Stimulated activated CD4-positive, alpha-beta T cell treated with anti-CD3 and anti-CD28 coated beads, Interleukin-1b, Interleukin-23, amount 100 ng/mL, for 24 hours (primary cell): ENCODE results near the gene CXCR5.

Source experiments
- DNase-seq, 4 experiments: peaks; one replicate each; pipeline ENCODE4 v3.0.0-alpha.2; 2020; ENCODE audit warnings: low read depth in 4 of 4, low spot score in 1 of 4

CXCR5 gene

GRCh38 chr11:118912742-118913410, 29.2 kb downstream of the CXCR5 start:
- no peak for DNase-seq

- DNase-seq, result no peak
Measured at GRCh38 chr11:118913411-118914125, 29.9 kb downstream of the CXCR5 start.

GRCh38 chr11:118914178-118914918, 30.7 kb downstream of the CXCR5 start:
- peak in 1 of 4 experiments; percentile 67 for DNase-seq

DNA sequence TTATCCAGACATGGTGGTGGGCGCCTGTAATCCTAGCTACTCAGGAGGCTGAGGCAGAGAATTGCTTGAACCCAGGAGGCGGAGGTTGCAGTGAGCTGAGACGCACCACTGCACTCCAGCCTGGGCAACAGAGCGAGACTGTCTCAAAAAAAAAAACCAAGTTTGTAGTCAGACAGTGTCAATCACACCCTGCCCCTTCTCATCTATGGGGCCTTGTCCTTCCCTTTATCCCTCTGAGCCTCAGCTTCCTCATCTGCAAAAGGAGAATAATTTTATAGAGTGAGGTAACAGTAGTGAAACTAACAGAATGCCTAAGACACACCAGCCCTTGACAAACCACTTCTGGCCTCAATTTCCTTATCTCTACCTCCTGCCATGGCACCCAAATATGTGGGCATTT, 31.3 kb downstream of the CXCR5 start:
- no peak for DNase-seq

- no peak for DNase-seq
Measured at GRCh38 chr11:118915396-118915795, 31.7 kb downstream of the CXCR5 start.

DNA sequence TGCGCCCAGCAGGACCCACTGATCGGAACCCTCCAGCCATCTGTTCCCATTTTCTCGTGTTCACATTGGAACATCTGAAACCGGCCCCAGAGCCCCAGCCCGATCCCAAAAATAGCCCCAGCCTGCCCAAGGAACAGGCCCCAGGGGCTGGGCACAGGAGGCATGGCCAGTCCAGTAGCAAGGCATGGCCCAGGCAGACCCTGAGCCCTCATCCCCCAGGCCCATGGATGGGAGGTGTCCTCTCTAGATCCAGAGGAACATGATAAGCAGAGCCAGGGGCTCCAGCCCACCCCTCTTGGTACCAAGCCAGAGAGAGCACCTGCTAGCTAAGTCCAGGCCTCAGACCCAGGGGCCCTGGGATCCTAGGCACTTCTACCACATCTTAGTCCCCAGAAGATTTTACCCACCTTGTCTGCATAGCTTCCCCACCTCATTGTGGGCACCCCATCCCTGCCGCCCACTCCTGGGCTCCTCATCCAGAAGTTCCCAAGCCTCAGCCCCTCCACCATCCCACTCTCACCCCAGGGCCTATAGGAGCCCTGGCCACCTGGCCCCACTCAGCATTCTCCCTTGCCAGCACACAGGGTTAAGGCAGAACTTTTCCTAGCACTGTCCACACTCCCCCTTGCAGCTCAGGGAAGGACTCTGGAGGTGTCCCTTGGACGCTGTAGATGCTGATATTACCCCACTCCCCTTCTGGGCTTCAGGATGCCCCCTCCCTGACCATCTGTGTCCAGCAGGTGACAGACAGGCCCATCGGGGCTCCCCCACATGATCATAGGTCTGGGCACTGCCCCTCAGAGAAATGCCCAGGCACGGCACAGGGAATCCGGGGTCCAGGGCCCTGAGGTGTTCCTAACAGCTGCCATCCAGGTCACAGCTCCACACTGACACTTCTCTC, 32.5 kb downstream of the CXCR5 start:
- DNase-seq, result no peak

- no peak for DNase-seq
Measured at GRCh38 chr11:118916842-118917388, 33.2 kb downstream of the CXCR5 start.

DNA sequence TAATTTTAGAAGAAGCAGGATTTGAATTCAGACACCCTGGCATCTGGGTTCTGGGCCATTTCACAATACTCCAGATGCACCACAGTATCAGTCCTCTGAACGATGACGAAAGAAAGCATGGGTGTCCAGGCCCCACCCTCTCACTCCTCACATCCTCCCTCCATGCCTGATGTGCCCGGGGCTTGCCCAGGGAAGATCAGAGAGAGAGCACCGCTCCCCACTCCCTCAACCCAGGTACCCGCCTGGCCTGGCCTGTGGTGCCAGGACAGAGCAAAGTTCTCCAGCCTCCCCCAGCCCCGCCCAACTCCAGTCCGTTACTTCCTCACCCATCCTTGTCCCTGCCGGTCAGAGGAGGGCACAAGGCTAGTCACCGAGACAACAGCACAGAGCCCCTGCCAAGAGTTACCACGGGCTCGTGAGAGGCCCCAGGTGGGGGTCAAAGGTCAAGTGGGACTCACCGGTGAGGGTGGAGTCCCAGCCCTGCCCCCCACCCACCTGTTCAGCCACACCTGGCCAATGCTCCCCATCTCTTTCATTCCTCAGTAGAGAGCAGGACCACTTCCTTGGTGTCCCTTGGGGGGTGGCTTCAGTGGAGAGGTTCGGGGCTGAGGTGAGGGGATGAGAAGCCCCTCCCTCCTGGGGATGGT, 33.9 kb downstream of the CXCR5 start:
- no peak for DNase-seq

DNA sequence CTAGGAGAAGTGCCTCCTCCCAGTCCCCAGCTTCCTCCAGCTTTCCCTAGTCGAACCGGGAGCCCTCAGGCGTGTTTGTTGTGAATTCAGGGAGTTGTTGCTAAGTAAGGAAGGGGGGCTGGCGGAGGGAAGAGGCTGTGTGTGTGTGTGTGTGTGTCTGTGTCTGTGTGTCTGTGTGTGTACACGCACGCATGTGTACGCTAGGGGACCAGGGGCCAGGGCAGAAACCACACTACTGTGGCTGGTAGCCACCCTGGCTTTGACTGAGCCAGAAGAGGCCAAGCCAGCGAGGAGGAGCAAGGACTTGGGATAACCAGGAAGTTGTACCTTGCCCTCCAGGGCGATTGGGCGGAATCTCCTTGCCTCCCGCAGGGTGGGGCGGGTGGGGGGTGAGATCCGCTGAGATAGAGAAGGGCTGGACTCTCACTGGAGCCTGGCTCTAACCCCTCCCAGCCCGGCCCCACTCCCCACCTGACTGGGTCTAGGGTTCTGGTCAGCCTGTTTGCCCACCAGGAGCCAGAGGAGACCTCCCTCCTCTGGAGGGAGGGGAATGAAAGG, 34.5 kb downstream of the CXCR5 start:
- DNase-seq, result no peak

- DNase-seq, result no peak
Measured at GRCh38 chr11:118918686-118919280, 35.1 kb downstream of the CXCR5 start.

- no peak for DNase-seq
Measured at GRCh38 chr11:118921121-118921928, 37.6 kb downstream of the CXCR5 start.

DNA sequence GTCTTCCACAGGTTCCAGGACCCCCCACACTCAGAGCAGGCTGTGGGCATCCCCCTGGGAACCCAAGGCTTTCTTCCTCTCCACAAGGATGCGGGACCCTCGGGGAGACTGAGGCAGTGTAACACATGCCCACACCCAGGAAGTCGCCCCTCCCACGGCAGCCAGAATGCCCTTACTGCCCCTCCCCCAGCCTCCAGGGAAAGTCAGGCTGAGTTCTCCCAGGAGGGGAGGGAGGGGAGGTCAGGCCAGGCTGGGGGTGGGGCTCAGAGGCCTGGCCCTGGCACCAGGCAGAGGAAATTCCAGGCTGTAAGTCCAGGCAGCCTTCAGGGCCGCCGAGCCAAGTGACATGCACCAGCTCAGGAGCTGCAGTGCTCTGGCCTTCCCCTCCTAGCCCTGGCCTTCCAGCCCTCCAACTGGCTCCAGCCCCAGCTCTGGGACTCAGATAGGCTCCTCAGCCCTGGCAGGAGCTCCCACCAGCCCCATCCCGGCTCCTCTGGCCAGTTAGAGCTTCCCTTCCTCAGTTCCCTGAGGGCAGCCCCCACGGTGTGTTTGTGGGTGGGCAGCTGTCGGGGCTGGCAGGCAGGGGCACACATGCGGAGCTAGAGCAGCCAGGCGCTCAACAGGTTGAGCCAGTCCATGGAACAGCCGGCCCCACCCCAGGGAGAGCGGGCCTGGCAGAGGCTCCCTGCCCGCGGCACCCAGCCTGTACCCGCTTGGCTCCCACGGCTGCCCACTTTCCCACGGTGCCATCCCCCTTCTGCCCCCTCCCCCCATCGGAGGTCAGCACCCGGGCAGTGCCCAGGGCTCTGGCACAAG, 38.4 kb downstream of the CXCR5 start:
- no peak for DNase-seq

GRCh38 chr11:118922745-118923627, 39.3 kb downstream of the CXCR5 start:
- no peak for DNase-seq

DNA sequence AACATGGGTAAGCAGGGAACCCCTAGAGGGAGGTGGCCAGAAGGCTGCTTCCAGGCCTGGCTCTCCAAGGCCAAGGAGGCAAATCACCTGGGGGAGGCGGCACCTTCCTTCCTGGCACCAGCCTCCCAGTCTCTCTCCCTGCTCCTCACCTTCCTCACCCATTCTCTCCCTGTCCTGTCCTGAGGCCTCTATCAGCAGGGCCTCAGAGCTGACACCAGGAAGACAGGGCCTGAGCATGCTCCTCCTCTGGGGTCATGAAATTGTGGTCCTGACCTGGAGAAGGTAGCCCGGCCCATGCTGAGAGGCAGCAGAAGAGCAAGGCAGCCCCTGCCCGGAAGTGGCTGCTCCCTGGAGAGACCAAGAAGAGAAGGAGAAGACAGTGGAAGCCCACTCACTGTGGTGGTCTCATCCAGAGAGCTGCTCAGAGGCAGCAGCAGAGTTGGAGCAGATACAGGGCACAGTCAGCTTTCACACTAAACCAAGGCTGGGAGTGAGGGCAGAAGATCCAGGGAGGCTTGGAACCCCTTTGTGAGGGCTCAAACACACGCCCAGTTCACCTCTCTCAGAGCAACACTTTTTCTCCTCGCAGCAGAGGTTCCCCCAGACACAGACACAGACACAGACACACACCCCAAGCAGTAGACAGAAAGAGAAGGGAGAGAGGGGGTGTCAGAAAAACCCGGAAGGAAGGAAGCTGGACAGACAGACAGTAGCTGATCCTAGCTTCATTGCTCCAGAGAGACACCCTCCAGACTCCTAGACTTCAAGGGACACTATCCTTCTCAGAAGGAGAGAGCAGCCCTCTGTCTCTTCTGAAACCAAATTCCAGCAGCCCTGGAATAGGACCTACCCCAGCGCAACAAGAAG, 40.3 kb downstream of the CXCR5 start:
- no peak for DNase-seq

DNA sequence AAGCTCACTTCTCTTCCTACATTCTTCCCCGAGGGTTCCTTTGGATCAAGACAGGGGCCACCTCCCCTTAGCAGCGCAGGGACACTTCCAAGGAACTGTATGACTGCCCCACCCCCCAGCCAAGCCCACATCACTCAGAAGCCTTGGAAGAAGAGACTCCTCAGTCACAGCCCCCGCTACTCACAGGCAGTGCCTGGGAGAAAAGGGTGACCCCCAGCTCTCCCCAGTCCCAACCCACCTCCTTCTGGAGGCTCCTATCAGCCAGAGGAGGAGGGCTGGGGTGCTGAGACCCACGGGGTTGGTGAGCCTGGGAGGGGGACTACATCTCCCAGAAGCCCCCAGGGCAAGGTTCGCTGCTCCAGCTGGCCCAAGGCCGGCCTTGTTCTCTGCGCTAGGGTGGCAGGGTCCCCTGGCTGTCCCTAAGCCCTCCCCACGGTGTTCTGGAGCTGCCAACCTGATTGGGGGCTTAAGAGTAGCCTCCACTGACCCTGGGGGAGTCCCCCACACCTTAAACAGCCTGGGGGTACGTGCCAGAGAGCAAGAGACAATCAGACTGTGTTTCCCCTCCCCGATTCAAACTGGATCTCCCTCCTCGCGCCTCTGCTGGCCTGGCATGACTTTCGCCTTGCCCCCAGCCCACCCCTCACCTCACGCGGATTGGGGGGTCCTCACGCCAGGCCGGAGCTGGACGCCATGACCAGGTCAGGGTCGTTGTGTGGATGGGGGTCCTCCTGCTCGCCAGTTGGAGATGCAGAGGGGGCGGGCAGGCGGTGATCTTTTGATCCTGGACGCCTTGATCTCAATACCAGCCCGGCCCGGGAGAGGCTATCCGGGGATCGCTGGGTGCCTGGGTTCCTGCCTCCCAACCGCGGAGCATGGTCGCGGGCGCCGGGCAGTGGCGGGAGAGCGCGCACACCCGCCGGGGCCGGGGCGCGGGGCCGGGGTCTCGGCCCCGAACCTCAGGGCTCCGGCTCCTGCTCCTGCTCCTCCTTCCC, 41.2 kb downstream of the CXCR5 start:
- no peak for DNase-seq
